GM12864 (cell line): ENCODE data around the gene ADI1.
"Not testable (repeated sequence)": the region's sequence is repeated elsewhere in the genome, so short reads cannot be mapped to it uniquely, and the experiment has no call there.

Experiments
- DNase-seq: peaks from one replicate; pipeline ENCODE4 v3.0.0-alpha.2; 2011; ENCODE audit warnings: low read depth
- H3K4me3 ChIP-seq: 2 replicates; pipeline ENCODE4 v1.5.1; 2011; ENCODE audit warnings: mild to moderate bottlenecking, low read depth, low read length, control low read depth
- CTCF ChIP-seq: IDR thresholded peaks from 2 replicates; pipeline ENCODE4 v1.5.1; 2011; ENCODE audit warnings: low read depth, mild to moderate bottlenecking, moderate library complexity, low read length, control low read depth, inconsistent platforms; ENCODE audit errors: missing control alignments

The ADI1 gene

GRCh38 chr2:3493615-3494007, 25.7 kb downstream of the ADI1 start:
- no peak for DNase-seq
- TF ChIP-seq CTCF = no peak
- H3K4me3 ChIP-seq = no peak overlapping the region

GRCh38 chr2:3492951-3493614, 26.2 kb downstream of the ADI1 start:
- no peak for DNase-seq
- TF ChIP-seq CTCF = no peak
- H3K4me3 ChIP-seq = no peak overlapping the region

GRCh38 chr2:3492475-3492787, 26.9 kb downstream of the ADI1 start:
- not testable (repeated sequence) for H3K4me3 ChIP-seq, DNase-seq

GRCh38 chr2:3491716-3492474, 27.4 kb downstream of the ADI1 start:
- no peak for TF ChIP-seq CTCF
- DNase-seq = no peak

GRCh38 chr2:3491306-3491705, 28.0 kb downstream of the ADI1 start:
- TF ChIP-seq CTCF = no peak
- H3K4me3 ChIP-seq = no peak overlapping the region
- no peak for DNase-seq

More at GRCh38 chr2:3491716-3492474, 27.4 kb downstream of the ADI1 start:
- no peak overlapping the region for H3K4me3 ChIP-seq

GRCh38 chr2:3490191-3491170, 28.9 kb downstream of the ADI1 start:
- no peak for DNase-seq
- H3K4me3 ChIP-seq = no peak overlapping the region
- no peak for TF ChIP-seq CTCF

GRCh38 chr2:3489764-3490115, 29.6 kb downstream of the ADI1 start:
- no peak for DNase-seq
- no peak for TF ChIP-seq CTCF
- H3K4me3 ChIP-seq = no peak overlapping the region
